ENCODE measurements around the gene FUT8.

FUT8 gene

GRCh38 chr14:65772921-65773574 is 360.5 kb downstream of the FUT8 start:
- DNase-seq (ENCODE audit: low read depth in 2 of 2) = no peak

- no peak for DNase-seq (ENCODE audit: low read depth in 2 of 2)
These were observed 361.5 kb downstream of the FUT8 start for GRCh38 chr14:65774041-65774440.

DNA sequence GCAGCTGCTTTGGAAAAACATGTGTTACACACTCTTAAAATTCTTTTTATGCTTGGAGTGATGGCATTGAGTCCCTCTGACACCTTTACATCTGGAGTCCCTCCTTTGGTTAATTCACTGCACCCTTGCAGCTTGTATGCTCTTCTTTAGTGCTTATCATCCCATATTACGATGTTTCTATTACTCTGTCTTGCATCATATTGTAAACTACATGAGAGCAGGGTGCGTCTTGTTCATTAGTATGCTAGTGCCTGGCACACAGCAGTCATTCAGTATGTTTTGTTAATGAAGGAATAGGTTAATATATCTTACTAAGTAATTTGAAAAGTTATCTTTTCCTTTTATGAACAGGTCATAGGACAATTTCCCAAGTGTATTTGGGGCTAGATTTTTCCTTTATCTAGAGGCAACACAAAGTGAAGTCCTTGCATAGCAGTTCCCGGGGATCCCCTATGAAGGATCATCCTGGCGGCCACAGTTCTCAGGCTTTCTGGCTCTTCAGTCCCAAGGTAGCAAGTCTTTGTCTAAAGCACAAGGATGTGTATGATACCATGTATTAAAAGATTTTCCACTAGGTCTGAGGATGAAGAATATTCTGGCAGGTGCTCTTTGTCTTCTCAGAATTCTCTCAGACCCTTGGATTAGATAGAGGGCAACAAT is 363.8 kb downstream of the FUT8 start:
- no peak for DNase-seq (ENCODE audit: low read depth in 2 of 2)

- no peak for DNase-seq (ENCODE audit: low read depth in 2 of 2)
These were observed 368.0 kb downstream of the FUT8 start for GRCh38 chr14:65780566-65780965.

GRCh38 chr14:65783101-65783500 is 370.6 kb downstream of the FUT8 start:
- no peak for DNase-seq (ENCODE audit: low read depth in 2 of 2)

DNA sequence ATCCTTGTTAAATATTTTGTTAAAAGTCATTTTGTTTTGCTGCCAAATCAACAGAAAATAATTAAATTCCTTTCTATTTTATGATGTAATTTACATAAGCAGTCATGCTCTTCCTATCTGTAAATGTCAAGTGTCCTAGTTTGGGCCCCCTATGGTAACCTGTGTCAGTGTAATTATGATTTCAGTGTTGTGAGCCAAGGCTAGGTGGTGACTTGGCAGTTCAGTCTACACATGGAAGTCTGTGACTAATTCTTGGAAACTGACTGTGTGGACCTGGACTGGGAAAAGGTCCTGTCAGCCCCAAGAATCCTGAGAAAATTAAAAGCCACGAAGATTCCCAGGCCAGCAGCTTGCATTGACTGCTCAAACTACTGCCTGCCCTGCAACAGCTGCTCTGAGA is 371.0 kb downstream of the FUT8 start:
- no peak for DNase-seq (ENCODE audit: low read depth in 2 of 2)

GRCh38 chr14:65784574-65784973 is 372.0 kb downstream of the FUT8 start:
- DNase-seq (ENCODE audit: low read depth in 2 of 2) = no peak

DNA sequence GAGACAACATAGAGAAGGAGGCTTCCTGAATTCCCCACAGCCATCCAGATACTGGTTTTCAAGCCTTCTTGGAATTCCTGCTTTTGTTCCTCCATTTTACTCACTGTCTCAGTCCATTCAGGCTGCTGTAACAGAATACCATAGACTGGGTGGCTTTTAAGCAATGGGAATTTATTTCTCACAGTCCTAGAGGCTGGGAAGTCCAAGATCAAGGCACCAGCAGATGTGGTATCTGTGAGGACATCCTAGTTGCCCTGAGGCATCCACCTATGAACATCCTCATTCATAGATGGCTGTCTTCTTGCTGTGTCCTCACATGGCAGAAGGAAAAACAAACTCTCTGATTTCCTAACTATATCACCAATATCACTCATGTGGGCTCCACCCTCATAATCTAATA is 374.9 kb downstream of the FUT8 start:
- DNase-seq (ENCODE audit: low read depth in 2 of 2) = no peak

DNA sequence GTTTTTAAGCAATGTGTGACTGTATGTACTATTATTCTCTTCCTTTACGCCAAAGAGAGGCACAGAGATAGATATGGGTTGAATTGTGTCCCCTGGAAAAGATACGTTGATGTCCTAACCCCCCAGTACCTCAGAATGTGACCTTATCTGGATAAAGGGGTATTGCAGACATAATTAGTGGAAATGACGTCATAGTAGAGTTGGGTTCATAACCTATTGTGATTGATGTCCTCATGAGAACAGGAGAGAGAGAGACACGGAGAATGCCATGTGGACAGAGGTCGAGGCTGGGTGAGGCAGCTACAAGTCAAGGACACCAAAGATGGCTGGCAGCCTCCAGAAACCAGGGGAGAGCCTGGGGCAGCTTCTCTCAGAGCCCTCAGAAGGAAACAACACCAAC is 376.3 kb downstream of the FUT8 start:
- DNase-seq (ENCODE audit: low read depth in 2 of 2) = no peak

GRCh38 chr14:65789363-65789762 is 376.8 kb downstream of the FUT8 start:
- no peak for DNase-seq (ENCODE audit: low read depth in 2 of 2)

DNA sequence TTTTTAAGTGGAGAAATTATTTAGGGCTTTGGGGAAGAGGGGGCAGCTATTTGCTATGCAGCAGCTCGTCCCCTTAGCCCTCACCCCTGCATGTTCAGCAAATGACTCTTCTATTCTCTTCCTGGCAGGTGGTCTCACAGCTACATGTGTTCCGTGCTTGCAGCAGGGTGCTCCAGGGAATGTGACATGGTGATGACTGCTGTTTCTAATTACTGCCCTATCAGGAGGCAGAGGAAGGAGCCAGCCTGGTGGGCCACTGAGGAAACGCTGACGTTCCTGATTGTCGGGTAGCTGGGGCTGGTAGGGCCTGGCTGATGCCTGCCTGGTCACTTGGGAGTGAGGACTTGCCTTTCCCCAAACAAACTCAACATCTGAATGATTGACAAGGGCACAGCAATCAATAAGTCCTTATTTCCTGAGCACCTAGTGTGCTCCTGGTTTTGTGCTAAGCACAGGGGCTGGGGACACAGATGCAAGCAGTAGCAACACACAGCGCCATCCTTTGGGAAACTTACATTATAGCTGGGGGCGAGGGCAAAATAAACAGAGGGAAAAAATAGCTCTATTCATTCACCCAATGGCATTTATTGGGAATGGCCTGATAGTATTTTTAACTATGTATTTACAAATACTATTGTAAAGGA is 377.8 kb downstream of the FUT8 start:
- DNase-seq (ENCODE audit: low read depth in 2 of 2) = no peak

GRCh38 chr14:65791191-65791981 is 378.9 kb downstream of the FUT8 start:
- DNase-seq (ENCODE audit: low read depth in 2 of 2) = no peak

DNA sequence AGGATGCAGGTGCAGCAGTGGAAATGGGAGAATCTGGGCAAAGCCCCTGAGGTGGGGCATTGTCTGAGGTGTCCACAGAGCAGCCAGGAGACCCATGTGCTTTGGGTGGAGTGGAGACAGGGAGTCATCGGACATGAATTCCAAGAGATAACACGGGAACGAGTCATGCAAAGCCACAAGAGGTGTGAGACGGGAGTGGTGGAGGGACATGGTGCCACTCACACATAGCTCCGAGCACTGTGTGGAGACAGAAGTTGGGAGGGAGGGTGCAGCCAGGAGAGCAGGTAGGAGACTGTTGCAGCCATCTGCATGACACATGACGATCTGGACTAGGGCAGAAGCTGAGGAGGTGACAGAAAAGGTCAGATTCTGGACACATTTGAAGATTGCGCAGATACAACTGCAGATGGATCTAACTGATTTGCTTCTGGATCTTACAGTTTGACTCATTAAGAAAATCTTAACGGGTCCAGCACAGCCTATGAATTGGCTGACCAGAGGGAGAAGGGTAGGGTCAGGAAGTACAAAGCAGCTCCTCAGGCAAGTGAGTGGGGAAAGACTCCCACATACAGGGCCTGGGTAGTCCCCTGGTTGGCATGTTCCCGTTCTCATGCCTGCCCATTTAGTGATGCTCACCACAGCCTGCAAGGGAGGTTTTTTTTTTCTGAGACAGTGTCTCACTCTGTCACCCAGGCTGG is 379.8 kb downstream of the FUT8 start:
- DNase-seq (ENCODE audit: low read depth in 2 of 2) = no peak
